Measurements from ENCODE around the gene TMEM168. TPM values are rescaled to one million over a fixed set of nuclear protein-coding genes. Genes with fewer than 3 reads are reported as not detected.
A peak's percentile ranks its signal among the peaks of the same experiment; 100 is the strongest.

TMEM168 gene
- total RNA-seq, 4 donors from 2014 or later = 29.2 to 43.5 (median 30.4) TPM

DNA sequence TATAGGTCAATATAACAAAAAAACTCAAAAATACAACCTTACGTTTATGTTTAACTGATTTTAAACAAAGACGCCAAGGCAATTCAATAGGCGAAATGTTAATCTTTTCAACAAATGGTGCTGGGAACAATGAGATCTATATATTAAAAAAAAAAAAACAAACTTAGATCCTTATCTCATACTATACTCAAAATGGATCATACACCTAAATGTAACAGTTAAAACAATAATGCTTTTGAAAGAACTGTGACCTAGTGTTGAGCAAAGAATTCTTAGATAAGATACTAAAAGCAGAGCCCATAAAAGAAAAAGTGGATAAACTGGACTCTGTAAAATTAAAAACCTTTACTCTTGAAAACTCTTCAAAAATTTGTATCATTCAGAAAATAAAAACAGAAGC is 8.6 kb downstream of the TMEM168 start:
- TF ChIP-seq POLR2A (IDR thresholded peaks at IDR 0.05) = no peak
- TF ChIP-seq, protein P1, sequence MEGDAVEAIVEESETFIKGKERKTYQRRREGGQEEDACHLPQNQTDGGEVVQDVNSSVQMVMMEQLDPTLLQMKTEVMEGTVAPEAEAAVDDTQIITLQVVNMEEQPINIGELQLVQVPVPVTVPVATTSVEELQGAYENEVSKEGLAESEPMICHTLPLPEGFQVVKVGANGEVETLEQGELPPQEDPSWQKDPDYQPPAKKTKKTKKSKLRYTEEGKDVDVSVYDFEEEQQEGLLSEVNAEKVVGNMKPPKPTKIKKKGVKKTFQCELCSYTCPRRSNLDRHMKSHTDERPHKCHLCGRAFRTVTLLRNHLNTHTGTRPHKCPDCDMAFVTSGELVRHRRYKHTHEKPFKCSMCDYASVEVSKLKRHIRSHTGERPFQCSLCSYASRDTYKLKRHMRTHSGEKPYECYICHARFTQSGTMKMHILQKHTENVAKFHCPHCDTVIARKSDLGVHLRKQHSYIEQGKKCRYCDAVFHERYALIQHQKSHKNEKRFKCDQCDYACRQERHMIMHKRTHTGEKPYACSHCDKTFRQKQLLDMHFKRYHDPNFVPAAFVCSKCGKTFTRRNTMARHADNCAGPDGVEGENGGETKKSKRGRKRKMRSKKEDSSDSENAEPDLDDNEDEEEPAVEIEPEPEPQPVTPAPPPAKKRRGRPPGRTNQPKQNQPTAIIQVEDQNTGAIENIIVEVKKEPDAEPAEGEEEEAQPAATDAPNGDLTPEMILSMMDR (IDR thresholded peaks at IDR 0.05) = no peak
- Histone ChIP-seq H3K27me3 (no peaks in the 10 kb centered on the region), H3K4me1 (no peaks in the 10 kb centered on the region), H3K4me3 (replicated peaks in 1 of 3) (no peak overlapping the region), H3K9me3 (no peaks in the 10 kb centered on the region), H3K27ac (no peak overlapping the region), H3K36me3 (peaks cover 4 to 6% of the 10 kb centered on the region in 2 donors)
- DNase-seq = no peak
- intact Hi-C loops (cut with DNase I) = no loop called here
- 92 to 94% methylated on average over 3 of the region's 3 CpGs for WGBS, 2 donors

- Histone ChIP-seq H3K27ac (no peak overlapping the region), H3K36me3 (peaks cover 4 to 6% of the 10 kb centered on the region in 2 donors), H3K4me3 (replicated peaks in 1 of 3) (no peak overlapping the region), H3K9me3 (no peaks in the 10 kb centered on the region), H3K27me3 (no peaks in the 10 kb centered on the region), H3K4me1 (no peaks in the 10 kb centered on the region)
- intact Hi-C loops (cut with DNase I) = no loop called here
- DNase-seq = no peak
- TF ChIP-seq POLR2A (IDR thresholded peaks at IDR 0.05) = no peak
Observed at GRCh38 chr7:112781110-112781509, 9.1 kb downstream of the TMEM168 start.

DNA sequence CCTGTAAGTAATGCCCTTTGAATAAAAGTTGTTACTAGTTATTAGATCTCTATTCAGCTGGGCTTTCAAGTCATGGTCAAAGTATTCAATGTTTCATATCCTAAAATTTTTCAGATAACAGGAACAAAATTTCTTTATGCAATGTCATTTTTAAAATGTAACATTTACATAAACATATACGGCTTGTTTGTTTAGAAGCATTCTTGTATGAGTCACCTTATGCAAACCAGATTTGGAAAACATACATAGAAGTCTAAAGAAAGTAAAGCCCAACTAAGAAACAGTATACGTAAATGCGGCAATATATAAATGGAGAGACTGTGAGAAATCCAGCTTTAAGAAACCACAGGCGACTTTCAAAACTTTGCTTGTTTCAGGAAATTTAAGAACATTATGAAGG is 10.5 kb downstream of the TMEM168 start:
- no peaks in the 10 kb centered on the region for H3K4me1 ChIP-seq
- H3K9me3 ChIP-seq = no peaks in the 10 kb centered on the region
- 65 to 90% methylated on average over 4 of the region's 4 CpGs for WGBS, 2 donors
- peaks cover 4 to 6% of the 10 kb centered on the region in 2 donors for H3K36me3 ChIP-seq
- intact Hi-C loops (cut with DNase I) = no loop called here
- DNase-seq = no peak
- no peaks in the 10 kb centered on the region for H3K27me3 ChIP-seq
- H3K27ac ChIP-seq = no peak overlapping the region
- no peak overlapping the region for H3K4me3 ChIP-seq (replicated peaks in 1 of 3)
- TF ChIP-seq POLR2A (IDR thresholded peaks at IDR 0.05) = no peak
- TF ChIP-seq, protein P1 (IDR thresholded peaks at IDR 0.05) = no peak

DNA sequence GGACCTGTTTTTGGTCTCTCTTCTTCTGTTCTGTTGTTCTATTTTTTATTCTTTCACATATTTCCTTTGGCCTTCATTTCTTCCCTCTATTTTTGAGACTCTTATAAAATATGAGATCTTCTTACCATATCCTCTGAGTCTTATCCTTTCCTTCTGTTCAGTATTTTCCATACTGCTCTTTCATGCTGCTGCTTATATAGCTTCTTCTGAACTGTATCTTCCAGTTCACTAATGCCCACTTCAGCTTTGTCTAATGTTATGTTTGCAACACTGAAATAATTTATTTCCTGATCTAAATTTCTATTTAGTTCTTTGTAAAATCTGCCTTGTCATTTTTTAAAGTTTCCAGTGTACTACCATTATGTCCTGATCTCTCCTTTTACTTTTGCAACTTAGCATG is 12.8 kb downstream of the TMEM168 start:
- Histone ChIP-seq H3K27me3 (no peaks in the 10 kb centered on the region), H3K4me1 (no peaks in the 10 kb centered on the region), H3K4me3 (replicated peaks in 1 of 3) (no peak overlapping the region), H3K27ac (no peak overlapping the region), H3K9me3 (no peaks in the 10 kb centered on the region), H3K36me3 (no peaks in the 10 kb centered on the region)
- intact Hi-C loops (cut with DNase I) = no loop called here
- TF ChIP-seq POLR2A (IDR thresholded peaks at IDR 0.05) = no peak
- TF ChIP-seq, protein P1 (IDR thresholded peaks at IDR 0.05) = no peak
- no peak for DNase-seq

DNA sequence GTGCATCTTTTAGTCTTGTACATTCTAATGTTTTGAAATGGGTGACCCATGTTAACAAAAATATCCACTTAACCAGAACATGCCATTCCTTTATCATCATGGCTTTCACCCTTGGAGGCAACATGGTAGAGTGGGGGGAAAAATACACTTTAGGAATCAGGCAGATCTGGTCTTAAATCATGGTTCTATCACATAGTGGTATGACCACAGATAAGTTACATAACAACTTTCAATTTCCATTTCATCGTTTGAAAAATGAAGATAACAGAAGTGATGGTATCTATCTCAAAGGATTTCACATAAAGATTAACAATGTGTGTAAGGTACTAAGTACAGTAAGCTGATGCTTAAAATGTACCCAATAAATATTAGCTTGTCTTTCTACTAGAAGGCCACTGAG is 19.0 kb downstream of the TMEM168 start:
- no peak for DNase-seq
- H3K4me1 ChIP-seq = peaks cover 6 to 8% of the 10 kb centered on the region in 2 donors
- no peak for TF ChIP-seq POLR2A (IDR thresholded peaks at IDR 0.05)
- TF ChIP-seq, protein P1 (IDR thresholded peaks at IDR 0.05) = no peak
- intact Hi-C loops (cut with DNase I) = no loop called here
- H3K27me3 ChIP-seq = no peaks in the 10 kb centered on the region
- H3K4me3 ChIP-seq (replicated peaks in 1 of 3) = no peak overlapping the region
- WGBS, 2 donors = 86% methylated on average over 1 of the region's 1 CpG
- no peaks in the 10 kb centered on the region for H3K36me3 ChIP-seq
- peak overlapping the region in 1 of 3 donors; percentile 67 for H3K27ac ChIP-seq
- H3K9me3 ChIP-seq = no peaks in the 10 kb centered on the region

DNA sequence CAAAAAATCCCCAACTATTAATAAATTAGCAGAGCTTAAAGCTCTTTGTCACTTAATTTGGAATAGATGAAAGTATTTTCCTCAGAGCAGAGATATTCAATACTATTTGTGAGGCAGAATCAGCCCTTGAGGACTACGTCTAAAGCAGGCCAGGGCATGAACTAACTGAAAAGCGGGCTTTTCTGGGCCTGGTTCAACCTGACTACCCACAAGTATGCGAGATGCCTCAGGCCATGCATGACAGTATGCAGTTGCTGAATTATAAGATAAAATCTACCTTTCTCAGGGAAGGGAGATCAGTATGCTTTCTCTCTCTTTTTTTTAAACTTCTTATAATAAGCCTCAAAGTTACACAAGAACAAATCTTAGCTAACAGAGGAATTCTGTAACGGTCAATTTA is 20.1 kb downstream of the TMEM168 start:
- H3K27ac ChIP-seq = peak overlapping the region; percentile 56 to 67 (median 58)
- peaks cover 6 to 8% of the 10 kb centered on the region in 2 donors for H3K4me1 ChIP-seq
- no peaks in the 10 kb centered on the region for H3K9me3 ChIP-seq
- peak; percentile 72 to 80 for DNase-seq
- intact Hi-C loops (cut with DNase I) = no loop called here
- H3K27me3 ChIP-seq = no peaks in the 10 kb centered on the region
- no peak overlapping the region for H3K4me3 ChIP-seq (replicated peaks in 1 of 3)
- no peaks in the 10 kb centered on the region for H3K36me3 ChIP-seq
- 26 to 53% methylated on average over 4 of the region's 4 CpGs for WGBS, 2 donors
- no peak for TF ChIP-seq POLR2A (IDR thresholded peaks at IDR 0.05)

Measured in thyroid gland (tissue), 4 donors.